GM19043 (cell line): ENCODE results near the gene SLC17A5.

ENCODE experiments used
- ATAC-seq: cut with Tn5 transposase; IDR thresholded peaks from one replicate; pipeline ENCODE4 v1.9.1; 2021; ENCODE audit warnings: low read depth; ENCODE audit not compliant: unreplicated experiment

The SLC17A5 gene

GRCh38 chr6:73666393-73666792 is 12.6 kb upstream of the SLC17A5 start:
- ATAC-seq, result no peak

GRCh38 chr6:73665686-73666319 is 12.0 kb upstream of the SLC17A5 start:
- ATAC-seq, result peak; percentile 72

- no peak for ATAC-seq
These were observed 10.9 kb upstream of the SLC17A5 start for GRCh38 chr6:73664701-73665100.

GRCh38 chr6:73657201-73657600 is 3.4 kb upstream of the SLC17A5 start:
- no peak for ATAC-seq

GRCh38 chr6:73656531-73657145 is 2.8 kb upstream of the SLC17A5 start:
- no peak for ATAC-seq

GRCh38 chr6:73655341-73655917 is 1.6 kb upstream of the SLC17A5 start:
- no peak for ATAC-seq

GRCh38 chr6:73652637-73653570 is 888 bp downstream of the SLC17A5 start:
- peak; percentile 35 for ATAC-seq

GRCh38 chr6:73649783-73650182 is 4.0 kb downstream of the SLC17A5 start:
- ATAC-seq, result no peak

GRCh38 chr6:73648166-73648565 is 5.6 kb downstream of the SLC17A5 start:
- no peak for ATAC-seq

GRCh38 chr6:73644941-73645591 is 8.7 kb downstream of the SLC17A5 start:
- ATAC-seq, result no peak

GRCh38 chr6:73644030-73644429 is 9.8 kb downstream of the SLC17A5 start:
- no peak for ATAC-seq

GRCh38 chr6:73642530-73642929 is 11.3 kb downstream of the SLC17A5 start:
- ATAC-seq, result no peak

- ATAC-seq, result no peak
These were observed 13.5 kb downstream of the SLC17A5 start for GRCh38 chr6:73640179-73640750.

GRCh38 chr6:73639040-73639439 is 14.8 kb downstream of the SLC17A5 start:
- no peak for ATAC-seq

GRCh38 chr6:73637404-73637803 is 16.4 kb downstream of the SLC17A5 start:
- no peak for ATAC-seq

- ATAC-seq, result no peak
These were observed 17.7 kb downstream of the SLC17A5 start for GRCh38 chr6:73636048-73636447.

- no peak for ATAC-seq
These were observed 21.4 kb downstream of the SLC17A5 start for GRCh38 chr6:73632346-73632745.

GRCh38 chr6:73631849-73632248 is 21.9 kb downstream of the SLC17A5 start:
- ATAC-seq, result no peak

- ATAC-seq, result no peak
These were observed 23.4 kb downstream of the SLC17A5 start for GRCh38 chr6:73630401-73630800.

GRCh38 chr6:73624896-73625295 is 28.9 kb downstream of the SLC17A5 start:
- ATAC-seq, result no peak
